ENCODE measurements around the gene MIPEP.
"Not testable (repeated sequence)": the region's sequence is repeated elsewhere in the genome, so short reads cannot be mapped to it uniquely, and the experiment has no call there.

The MIPEP gene

DNA sequence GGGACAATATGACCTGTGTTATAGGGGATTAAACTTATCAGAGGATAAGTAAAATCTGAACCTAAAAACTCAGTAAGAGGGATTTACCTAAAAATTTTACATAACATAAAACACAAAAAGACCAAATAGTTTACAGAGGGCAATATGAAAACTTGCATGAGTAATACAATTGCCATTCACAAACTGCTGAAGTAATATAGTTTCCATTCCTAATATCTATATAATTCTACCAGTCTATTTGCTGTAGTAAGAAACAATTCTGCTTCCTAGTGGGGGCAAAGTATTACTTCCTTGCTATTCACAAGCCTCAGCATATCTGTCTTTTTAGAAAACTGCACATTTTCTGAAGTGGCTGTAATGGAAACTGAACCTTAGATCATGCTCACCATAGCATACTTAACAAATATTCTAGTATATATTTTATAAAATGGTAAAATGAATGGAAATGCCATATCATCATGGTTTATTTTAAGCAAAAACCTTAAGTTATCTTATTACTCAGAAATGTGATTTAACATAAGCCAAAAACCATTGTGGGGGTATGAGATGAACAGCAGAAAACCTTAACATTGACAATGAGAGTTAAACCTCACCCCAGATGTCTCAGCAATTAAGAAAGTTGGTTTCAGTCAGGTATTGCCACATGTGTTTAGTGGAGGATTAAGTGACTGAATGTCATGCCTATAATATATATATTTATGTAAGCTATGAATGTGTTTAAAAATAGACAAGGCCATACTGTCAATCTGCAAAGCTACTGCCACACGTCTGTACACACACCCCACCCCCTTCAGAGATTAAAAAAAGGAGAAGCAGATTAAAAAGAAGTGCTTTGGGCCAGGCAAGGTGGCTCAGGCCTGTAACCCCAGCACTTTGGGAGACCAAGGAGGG lies 136.8 kb downstream of the MIPEP start:
- H3K4me3 ChIP-seq (ENCODE audit: low read depth, low read length): no peak overlapping the region
- peak; percentile 52 for DNase-seq (ENCODE audit: low read depth)
- TF ChIP-seq, protein P1, sequence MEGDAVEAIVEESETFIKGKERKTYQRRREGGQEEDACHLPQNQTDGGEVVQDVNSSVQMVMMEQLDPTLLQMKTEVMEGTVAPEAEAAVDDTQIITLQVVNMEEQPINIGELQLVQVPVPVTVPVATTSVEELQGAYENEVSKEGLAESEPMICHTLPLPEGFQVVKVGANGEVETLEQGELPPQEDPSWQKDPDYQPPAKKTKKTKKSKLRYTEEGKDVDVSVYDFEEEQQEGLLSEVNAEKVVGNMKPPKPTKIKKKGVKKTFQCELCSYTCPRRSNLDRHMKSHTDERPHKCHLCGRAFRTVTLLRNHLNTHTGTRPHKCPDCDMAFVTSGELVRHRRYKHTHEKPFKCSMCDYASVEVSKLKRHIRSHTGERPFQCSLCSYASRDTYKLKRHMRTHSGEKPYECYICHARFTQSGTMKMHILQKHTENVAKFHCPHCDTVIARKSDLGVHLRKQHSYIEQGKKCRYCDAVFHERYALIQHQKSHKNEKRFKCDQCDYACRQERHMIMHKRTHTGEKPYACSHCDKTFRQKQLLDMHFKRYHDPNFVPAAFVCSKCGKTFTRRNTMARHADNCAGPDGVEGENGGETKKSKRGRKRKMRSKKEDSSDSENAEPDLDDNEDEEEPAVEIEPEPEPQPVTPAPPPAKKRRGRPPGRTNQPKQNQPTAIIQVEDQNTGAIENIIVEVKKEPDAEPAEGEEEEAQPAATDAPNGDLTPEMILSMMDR (IDR thresholded peaks at IDR 0.05; ENCODE audit: low read depth, low read length, missing control alignments): no peak

DNA sequence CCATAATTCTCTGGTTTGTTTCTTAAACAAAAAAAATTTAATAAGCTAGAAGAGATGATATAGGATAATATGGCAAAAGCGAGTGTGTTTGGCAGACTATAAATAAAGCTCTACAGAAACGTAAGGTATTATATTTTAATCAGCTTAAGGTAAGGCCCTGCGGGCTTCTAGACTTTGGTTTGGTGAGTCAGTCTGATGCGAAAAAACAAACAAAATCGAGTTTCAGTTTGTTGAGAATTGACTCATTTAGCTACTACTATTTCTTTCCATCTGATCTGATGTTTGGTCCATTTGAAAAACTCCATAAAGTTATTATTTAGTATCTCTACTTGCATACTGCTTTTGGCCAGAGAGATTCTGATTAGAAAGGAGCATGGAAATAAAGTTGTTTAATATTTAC lies 138.0 kb downstream of the MIPEP start:
- DNase-seq (ENCODE audit: low read depth): peak; percentile 31
- TF ChIP-seq, protein P1 (IDR thresholded peaks at IDR 0.05; ENCODE audit: low read depth, low read length, missing control alignments): no peak
- no peak overlapping the region for H3K4me3 ChIP-seq (ENCODE audit: low read depth, low read length)

DNA sequence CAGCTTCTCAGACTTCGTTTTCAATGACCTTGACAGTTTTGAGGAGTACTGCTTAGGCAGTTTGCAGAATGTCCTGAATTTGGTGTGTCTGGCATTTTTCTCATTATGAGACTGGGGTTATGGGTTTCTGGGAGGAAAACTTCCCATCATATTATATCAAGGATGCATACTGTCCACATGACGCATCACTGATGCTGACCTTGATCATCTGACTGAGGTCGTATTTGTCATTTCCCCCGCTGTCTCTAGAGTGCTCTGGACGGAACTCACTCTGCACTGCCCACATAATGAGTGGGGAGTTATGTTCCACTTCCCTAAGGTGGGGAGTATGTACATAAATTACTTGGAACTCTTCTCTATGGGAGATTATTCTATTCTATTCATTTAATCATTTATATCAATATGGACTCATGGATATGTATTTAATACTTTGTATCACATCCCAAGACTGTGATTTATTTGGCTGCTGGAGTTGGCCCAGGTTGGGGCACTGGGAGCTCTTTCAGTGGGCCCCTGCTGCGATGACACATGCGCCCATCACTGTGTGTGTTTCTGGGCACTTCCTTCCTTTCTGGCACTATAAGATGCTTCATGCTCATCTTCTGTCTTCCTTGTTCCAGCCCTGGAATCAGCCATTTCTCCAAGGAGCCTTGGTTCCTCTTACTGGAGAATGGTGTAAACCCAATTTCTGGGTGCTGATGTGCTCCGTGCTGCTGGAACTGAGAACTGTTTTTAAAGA lies 138.6 kb downstream of the MIPEP start:
- TF ChIP-seq, protein P1 (IDR thresholded peaks at IDR 0.05; ENCODE audit: low read depth, low read length, missing control alignments): no peak
- DNase-seq (ENCODE audit: low read depth): no peak
- no peak overlapping the region for H3K4me3 ChIP-seq (ENCODE audit: low read depth, low read length)

DNA sequence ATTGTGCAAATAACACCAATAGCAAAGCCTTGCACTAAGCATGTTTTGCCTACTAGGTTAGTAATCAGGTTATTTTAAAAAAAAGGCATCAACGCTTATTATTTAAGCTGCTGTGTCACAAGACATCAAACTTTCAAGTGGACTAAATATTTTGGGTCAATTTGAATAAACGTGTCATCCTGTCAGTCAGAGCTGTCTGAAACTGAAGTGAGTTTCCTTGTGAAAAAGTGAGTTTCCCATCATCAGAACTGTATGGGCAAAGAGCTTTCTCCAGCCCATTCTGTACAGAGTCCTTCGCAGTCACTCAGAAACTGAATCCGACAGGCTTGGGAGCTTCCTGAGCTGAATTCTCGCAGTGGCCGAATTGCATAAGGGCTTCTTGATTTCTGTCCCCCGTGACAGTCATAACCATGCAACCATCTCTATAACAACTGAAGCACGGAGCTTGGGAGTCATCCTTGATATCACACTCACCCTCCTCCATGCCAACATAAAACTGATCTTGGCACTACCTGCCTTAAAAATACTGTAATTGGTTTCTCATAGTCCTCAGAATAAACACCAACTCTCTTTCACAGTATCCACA lies 139.8 kb downstream of the MIPEP start:
- DNase-seq (ENCODE audit: low read depth): no peak
- TF ChIP-seq, protein P1 (IDR thresholded peaks at IDR 0.05; ENCODE audit: low read depth, low read length, missing control alignments): no peak

DNA sequence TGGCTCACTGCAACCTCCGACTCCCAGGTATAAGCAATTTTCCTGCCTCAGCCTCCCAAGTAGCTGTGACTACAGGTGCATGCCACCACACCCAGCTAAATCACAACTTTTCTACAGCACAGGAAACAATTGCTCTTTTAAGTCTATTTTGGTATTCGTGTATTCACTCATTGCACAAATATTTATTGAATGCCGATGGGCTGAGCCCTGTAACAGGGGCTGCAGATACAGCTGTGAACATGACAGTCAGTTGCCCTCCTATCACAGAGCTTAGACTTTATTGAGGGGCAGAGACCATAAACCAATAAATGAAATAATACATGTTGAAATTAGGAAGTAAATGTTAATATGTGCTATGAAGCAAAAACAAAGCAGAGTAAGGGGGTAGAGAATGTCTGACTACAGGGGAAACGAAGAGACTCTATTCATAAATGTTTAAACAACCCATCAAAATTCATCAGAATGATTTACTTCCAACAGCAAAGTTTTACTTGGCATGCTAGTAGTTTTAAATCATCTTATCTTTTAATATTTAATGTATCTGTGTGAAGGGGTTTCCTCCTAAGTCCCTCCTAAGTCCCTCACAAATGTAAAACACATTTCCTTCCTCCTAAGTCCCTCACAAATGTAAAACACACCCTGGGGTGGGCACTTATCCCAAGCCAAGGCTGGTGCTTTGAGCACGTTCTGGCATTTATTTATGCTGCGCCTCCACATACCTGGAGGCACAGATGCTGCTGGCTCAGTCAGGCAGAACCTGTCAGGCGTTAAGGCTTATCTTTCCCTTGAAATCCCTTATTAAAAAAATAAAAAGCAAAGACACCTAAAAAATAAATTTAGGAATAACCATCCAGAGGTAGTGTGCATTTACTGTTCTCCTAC lies 140.8 kb downstream of the MIPEP start:
- no peak for DNase-seq (ENCODE audit: low read depth)
- TF ChIP-seq, protein P1 (IDR thresholded peaks at IDR 0.05; ENCODE audit: low read depth, low read length, missing control alignments): no peak

More for the DNA sequence above, 139.8 kb downstream of the MIPEP start:
- no peak overlapping the region for H3K4me3 ChIP-seq (ENCODE audit: low read depth, low read length)

DNA sequence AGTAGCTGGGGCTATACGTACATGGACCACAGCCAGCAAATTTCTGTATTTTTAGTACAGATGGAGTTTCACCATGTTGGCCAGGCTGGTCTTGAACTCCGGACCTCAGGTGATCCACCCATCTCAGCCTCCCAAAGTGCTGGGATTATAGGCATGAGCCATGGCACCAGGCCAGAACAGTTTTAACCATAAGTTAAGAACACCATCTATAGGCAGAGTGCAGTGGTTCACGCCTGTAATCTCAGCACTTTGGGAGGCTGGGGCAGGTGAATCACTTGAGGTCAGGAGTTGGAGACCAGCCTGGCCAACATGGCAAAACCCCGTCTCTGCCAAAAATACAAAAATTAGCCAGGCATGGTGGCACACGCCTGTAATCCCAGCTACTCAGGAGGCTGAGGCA lies 143.1 kb downstream of the MIPEP start:
- not testable (repeated sequence) for H3K4me3 ChIP-seq (ENCODE audit: low read depth, low read length); DNase-seq (ENCODE audit: low read depth)

More for the DNA sequence above, 140.8 kb downstream of the MIPEP start:
- H3K4me3 ChIP-seq (ENCODE audit: low read depth, low read length): no peak overlapping the region
